Fibroblast of upper back skin (primary cell): ENCODE results near the gene PTPRCAP.
A peak's percentile ranks its signal among the peaks of the same experiment; 100 is the strongest.
"Not testable (repeated sequence)": the region's sequence is repeated elsewhere in the genome, so short reads cannot be mapped to it uniquely, and the experiment has no call there.

Experiments used
- DNase-seq: peaks from one replicate; pipeline ENCODE4 v3.0.0-alpha.2; 2013

PTPRCAP gene

GRCh38 chr11:67440229-67441097 lies 3.0 kb upstream of the PTPRCAP start:
- no peak for DNase-seq

DNA sequence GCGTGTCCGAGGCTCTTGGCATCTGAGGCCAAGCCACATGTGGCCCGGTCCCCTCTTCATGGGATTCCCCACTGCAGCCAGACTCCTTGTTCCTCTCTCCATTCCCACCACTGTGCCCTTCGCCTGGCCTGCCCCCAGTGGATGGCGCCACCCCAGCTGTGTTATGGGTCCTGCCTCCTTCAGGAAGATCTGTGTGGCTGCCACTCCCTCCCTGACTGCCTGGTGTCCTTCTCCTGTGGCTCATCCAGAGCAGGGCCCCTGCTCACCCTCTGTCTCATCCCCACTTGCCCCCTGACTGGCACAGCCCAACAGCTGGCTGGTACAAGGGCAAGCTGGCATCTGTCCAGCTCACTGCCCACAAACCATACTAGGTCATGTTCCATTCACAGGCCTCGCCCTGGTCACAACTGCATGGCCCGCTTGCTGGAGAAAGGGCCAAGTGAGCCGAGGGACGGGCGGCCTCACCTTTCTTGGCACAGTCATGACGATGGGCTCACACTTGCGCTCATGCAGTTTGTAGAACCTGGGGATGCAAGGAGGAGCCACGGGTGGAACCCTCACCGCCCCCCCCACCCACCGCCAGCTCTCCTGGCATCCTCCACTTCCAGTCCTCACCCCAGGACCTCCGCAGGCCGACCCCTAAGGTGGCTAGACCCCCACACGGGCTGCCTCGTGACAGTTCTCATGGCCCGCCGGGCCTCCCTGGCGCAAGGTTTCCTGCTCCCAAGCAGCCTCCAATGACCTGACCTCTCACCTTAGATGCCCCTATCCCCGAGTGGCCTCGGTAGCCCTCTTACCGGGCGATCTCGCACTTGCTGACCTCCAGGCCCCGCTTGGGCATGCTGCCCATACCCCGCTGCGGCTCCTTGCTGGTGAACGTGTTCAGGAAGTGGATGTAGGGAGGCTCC lies 2.1 kb upstream of the PTPRCAP start:
- DNase-seq, result no peak

DNA sequence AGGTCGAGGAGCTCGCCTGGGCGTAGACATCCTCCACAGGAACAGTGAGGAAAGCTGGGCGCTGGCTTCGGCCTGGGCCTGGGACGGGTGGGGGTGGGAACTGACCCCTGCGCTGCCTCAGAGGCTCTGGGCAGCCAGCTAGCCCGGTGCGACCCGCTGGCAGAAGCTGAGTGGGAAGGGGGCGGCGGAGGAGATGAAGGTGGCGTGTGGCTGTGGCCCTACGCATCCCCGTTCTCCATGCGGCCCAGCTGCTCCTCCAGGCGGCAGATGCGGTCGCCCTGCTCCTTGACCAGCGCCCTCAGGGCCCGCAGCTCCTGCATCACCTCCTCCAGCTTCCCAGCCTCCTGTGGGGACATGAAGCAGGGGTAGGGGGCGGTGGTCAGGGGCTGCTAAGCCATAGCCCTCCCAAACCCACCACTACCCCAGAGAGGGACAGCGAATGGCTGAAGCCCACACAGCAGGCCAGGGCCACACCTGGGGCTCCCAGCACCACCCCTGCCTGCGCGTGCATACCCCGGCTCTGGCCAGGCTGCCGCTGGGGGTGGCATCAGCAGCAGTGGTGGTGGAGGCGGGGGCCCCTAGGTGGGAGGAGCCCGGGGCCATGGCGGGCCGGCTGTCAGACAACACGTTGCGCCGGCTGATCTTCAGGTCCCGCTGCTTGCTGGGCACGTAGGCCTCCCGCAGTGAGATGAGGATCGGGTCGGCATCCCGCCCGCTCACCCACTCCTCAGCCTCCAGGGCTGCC lies 848 bp upstream of the PTPRCAP start:
- no peak for DNase-seq

GRCh38 chr11:67437809-67438157 lies 301 bp upstream of the PTPRCAP start:
- DNase-seq, result no peak

GRCh38 chr11:67436459-67437081 lies 912 bp downstream of the PTPRCAP start:
- DNase-seq, result peak; percentile 58

DNA sequence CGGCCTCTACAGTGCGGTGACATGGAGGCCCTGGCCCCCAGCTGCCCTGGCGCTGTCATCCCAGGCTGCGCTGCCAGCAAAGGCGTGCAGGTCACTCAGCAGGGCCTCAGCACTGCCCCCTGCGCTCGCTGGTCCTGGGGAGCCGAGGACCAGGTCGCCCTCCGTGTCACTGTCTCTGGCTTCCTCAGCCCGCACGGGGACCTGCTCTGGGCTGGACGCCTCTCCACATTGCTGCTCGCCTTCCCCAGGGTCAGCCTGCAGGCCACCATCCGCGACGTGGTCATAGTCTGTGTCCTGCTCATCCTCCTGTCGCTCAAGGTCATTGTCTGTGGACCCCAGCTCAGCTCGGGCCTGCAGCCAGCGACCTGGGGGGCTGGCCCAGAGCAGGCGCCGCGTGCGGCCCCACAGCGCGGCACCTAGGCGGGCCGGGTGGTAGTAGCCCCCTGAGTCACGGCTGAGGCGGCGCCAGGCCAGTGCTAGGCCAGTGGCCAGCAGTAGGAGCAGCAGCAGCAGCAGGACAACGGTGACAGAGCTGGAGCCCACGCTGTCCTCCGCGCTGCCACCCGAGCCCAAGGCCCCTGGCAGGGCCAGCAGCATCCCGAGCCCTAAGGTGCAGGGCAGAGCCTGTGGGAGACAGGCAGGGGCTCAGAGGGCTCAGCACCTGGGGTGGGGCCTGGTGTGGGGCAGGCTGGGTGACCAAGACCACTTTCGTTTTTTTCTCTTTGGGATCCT lies 1.6 kb downstream of the PTPRCAP start:
- DNase-seq, result no peak

DNA sequence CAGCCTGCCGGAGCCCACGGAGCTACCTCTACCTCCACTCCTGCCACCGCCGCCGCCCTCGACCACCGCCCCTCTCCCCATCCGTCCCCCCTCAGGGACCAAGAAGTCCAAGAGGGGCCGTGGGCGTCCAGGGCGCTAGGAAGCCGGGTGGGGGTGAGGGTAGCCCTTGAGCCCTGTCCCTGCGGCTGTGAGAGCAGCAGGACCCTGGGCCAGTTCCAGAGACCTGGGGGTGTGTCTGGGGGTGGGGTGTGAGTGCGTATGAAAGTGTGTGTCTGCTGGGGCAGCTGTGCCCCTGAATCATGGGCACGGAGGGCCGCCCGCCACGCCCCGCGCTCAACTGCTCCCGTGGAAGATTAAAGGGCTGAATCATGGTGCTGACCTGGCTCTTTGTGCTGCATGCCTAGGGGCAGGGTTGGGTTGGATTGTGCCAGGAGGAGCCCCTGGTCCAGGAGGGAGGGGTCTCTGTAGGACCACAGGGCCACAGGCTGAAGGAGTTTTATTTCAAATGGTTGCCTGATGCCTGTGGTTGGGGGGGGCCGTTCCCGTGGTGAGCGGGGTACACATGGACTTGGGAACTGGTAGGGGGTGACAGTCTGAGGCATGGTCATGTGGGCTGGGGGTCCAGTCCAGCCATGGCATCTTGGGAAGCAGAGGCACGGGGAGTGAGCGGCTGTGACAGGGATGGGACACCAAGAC lies 2.3 kb downstream of the PTPRCAP start:
- no peak for DNase-seq

DNA sequence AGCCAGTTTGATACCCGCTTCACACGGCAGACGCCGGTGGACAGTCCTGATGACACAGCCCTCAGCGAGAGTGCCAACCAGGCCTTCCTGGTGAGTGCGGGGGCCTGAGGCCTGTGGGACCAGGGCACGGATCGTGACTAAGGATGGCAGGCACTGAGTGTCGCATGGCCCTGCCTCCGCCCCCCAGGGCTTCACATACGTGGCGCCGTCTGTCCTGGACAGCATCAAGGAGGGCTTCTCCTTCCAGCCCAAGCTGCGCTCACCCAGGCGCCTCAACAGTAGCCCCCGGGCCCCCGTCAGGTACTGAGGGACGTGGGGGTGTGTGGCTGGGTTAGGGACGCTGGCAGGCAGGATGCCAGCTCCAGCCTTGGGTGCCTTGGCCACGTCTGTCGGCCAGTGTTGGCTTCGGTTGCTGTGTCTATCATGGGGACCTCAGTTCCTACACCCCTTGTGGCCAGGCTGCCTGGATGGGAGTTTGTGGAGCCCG lies 3.0 kb downstream of the PTPRCAP start:
- no peak for DNase-seq

GRCh38 chr11:67433536-67434394 lies 3.7 kb downstream of the PTPRCAP start:
- no peak for DNase-seq

GRCh38 chr11:67432655-67433349 lies 4.7 kb downstream of the PTPRCAP start:
- DNase-seq, result no peak

- DNase-seq, result no peak
Measured at GRCh38 chr11:67431346-67432249, 5.9 kb downstream of the PTPRCAP start.

DNA sequence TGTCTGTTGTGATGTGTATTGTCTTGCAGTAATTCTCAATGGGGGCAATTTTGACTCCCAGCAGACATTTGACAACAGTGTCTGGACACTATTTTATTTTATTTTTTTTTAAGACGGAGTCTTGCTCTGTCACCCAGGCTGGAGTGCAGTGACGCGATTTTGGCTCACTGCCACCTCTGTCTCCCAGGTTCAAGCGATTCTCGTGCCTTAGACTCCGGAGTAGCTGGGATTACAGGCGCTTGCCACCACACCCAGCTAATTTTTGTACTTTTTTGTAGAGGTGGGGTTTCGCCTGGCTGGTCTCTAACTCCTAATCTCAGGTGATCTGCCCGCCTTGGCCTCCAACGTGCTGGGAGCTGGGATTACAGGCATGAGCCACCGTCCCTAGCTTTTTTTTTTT lies 7.8 kb downstream of the PTPRCAP start:
- DNase-seq, result no peak

DNA sequence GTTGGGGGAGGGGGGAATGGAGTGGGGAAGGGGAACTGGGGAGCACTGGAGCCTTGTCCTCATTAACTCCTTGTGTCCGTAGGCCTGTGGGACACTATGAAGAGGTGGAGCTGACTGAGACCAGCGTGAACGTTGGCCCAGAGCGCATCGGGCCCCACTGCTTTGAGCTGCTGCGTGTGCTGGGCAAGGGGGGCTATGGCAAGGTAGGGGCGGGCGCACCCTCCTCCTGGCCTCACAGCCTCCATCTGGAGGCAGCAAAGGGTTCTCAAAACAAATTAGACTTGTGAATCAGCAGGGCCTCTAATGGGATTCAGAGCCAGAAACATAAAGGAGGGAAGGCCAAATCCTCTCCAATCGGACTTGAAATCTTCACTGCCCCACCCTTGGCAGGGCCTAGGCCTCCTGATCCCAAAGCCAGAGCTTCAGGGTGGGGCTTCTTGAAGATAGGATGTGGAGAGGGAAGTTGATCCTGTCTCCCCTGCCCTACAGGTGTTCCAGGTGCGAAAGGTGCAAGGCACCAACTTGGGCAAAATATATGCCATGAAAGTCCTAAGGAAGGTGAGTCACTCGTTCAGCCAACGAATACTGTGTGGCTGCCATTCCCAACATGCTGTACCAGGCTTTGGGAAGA lies 8.3 kb downstream of the PTPRCAP start:
- DNase-seq, result no peak

- peak; percentile 97 for DNase-seq
Measured at GRCh38 chr11:67428052-67429001, 9.2 kb downstream of the PTPRCAP start, which contains the start of gene RPS6KB2. Gene RPS6KB2, plus strand, starts transcription at chr11:67428494. Its CDS starts 52 bp downstream, at chr11:67428546.

DNA sequence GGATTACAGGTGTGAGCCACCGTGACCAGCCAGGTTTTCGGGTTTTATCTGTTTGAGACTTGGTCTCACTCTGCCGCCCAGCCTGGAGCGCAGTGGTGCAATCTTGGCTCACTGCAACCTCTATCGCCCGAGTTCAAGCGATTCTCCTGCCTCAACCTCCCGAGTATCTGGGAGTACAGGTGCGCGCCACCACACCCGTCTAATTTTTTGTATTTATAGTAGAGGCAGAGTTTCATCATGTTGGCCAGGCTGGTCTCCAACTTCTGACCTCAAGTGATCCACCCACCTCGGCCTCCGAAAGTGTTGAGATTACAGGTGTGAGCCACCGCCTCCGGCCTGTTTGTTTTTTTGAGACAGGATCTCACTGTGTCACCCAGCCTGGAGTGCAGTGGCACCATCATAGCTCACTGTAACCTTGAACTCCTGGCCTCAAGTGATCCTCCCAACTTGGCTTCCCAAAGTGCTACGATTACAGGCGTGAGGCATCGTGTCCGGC lies 10.1 kb downstream of the PTPRCAP start:
- not testable (repeated sequence) for DNase-seq

- no peak for DNase-seq
Measured at GRCh38 chr11:67423891-67424613, 13.4 kb downstream of the PTPRCAP start.
